ENCODE results near the gene IFT80.

DNA sequence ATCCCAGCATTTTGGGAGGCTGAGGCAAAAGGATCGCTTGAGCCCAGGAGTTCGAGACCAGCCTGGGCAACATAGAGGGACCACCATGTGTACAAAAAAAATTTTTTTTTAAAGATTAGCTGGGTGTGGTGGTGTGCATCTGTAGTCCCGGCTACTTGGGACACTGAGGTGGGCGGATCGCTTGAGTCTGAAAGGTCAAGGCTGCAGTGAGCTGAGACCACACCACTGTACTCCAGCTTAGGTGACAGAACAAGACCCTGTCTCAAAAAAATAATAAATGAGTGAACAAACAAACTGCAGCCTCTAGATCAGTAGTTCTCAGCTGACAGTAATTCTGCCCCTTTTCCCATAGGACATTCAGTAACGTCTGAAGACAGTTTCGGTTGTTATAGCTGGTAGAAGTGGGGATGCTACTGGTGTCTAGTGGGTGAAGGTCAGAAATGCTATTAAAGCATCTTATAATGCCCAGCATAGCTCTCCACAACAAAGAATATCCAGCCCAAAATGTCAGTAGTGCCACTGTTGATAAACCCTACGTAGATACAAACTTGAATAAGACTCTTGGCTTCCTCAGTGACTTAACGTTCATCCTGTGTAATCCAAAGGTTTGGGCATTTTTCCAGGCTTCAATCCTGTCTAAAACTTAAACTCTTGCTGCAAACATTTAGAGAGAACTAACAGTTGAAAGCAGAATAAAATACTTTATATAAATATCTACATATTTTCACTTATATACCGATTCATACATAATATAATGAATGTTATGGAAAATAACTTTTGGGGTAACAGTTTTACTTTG is 11.0 kb upstream of the IFT80 start:
- TF ChIP-seq SMAD3 (CRISPR knock-in tag; IDR thresholded peaks at IDR 0.05; ENCODE audit: borderline replicate concordance) (no peak), NFYB (CRISPR knock-in tag; conservative IDR thresholded peaks at IDR 0.05; ENCODE audit: low read depth) (no peak), ZNF121 (CRISPR knock-in tag; IDR thresholded peaks at IDR 0.05) (no peak), GTF2I (CRISPR knock-in tag; conservative IDR thresholded peaks at IDR 0.05) (no peak), ZNF532 (CRISPR knock-in tag; IDR thresholded peaks at IDR 0.05; ENCODE audit: borderline replicate concordance) (no peak)
- TF ChIP-seq, protein P1, sequence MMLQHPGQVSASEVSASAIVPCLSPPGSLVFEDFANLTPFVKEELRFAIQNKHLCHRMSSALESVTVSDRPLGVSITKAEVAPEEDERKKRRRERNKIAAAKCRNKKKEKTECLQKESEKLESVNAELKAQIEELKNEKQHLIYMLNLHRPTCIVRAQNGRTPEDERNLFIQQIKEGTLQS (CRISPR knock-in tag; conservative IDR thresholded peaks at IDR 0.05), result no peak
- TF ChIP-seq, protein P2, sequence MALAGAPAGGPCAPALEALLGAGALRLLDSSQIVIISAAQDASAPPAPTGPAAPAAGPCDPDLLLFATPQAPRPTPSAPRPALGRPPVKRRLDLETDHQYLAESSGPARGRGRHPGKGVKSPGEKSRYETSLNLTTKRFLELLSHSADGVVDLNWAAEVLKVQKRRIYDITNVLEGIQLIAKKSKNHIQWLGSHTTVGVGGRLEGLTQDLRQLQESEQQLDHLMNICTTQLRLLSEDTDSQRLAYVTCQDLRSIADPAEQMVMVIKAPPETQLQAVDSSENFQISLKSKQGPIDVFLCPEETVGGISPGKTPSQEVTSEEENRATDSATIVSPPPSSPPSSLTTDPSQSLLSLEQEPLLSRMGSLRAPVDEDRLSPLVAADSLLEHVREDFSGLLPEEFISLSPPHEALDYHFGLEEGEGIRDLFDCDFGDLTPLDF (CRISPR knock-in tag; IDR thresholded peaks at IDR 0.05), result no peak
- TF ChIP-seq, protein P3, sequence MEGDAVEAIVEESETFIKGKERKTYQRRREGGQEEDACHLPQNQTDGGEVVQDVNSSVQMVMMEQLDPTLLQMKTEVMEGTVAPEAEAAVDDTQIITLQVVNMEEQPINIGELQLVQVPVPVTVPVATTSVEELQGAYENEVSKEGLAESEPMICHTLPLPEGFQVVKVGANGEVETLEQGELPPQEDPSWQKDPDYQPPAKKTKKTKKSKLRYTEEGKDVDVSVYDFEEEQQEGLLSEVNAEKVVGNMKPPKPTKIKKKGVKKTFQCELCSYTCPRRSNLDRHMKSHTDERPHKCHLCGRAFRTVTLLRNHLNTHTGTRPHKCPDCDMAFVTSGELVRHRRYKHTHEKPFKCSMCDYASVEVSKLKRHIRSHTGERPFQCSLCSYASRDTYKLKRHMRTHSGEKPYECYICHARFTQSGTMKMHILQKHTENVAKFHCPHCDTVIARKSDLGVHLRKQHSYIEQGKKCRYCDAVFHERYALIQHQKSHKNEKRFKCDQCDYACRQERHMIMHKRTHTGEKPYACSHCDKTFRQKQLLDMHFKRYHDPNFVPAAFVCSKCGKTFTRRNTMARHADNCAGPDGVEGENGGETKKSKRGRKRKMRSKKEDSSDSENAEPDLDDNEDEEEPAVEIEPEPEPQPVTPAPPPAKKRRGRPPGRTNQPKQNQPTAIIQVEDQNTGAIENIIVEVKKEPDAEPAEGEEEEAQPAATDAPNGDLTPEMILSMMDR (IDR thresholded peaks at IDR 0.05), result no peak

All from WTC11 (cell line).